Forelimb muscle (tissue), 1 donor: ENCODE measurements around the gene SELENOI. TPM values are rescaled to one million over a fixed set of nuclear protein-coding genes. Genes with fewer than 3 reads are reported as not detected.
"Not testable (repeated sequence)": the region's sequence is repeated elsewhere in the genome, so short reads cannot be mapped to it uniquely, and the experiment has no call there.

Experiments used
- DNase-seq: peaks from one replicate; pipeline ENCODE4 v3.0.0-alpha.2; 2013; ENCODE audit warnings: low read depth
- polyA plus RNA-seq: library from polyadenylated mRNA; unstranded; fragments of 120-200 nt; gene quantifications from one replicate; pipeline ENCODE4 v1.2.1, GENCODE V29; 2013; ENCODE audit not compliant: insufficient read length

The SELENOI gene
- 10.4 TPM for polyA plus RNA-seq

- peak; percentile 99 for DNase-seq
Measured at GRCh38 chr2:26345545-26346453, at the start of gene SELENOI. Gene SELENOI (plus strand): TSS chr2:26346143. CDS start chr2:26346233, 90 bp downstream.

DNA sequence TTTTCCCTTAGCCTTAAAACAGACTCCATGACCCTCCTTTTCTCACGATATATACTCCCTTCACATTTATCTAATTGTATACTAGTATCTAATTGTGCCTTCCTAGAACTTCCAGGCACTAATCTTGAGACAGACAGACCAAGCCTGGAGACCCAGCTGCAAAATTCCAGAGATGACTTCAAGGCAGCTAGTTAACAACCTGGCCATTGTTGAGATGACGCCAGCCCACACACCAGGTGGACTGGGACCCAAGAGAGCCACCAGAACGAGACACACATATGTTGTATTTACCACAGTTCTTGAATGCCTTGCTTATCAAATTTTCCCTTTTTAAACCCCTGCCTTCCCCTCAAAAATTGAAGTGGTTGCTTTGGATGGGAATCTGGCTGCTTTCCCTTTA lies 48.9 kb upstream of the SELENOI start:
- DNase-seq = no peak

DNA sequence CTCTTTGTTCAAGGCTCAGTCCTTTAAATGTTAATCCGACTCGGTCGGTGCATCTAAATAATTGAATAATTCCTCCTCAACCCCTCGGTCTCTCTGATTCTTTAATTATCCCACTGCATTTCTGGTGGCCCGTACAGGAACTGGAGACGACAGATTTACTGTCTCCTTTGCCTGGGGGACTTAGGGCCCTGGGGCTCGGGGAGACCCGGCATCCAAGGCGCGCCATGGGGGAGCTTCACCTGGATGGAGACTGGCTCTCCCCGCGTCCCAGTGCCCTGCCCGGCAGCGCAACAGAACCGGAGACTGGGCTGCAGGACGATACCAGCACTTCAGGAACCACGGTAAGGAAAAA lies 47.7 kb upstream of the SELENOI start:
- DNase-seq = no peak

- DNase-seq = no peak
Measured at GRCh38 chr2:26298638-26299393, 47.1 kb upstream of the SELENOI start.

DNA sequence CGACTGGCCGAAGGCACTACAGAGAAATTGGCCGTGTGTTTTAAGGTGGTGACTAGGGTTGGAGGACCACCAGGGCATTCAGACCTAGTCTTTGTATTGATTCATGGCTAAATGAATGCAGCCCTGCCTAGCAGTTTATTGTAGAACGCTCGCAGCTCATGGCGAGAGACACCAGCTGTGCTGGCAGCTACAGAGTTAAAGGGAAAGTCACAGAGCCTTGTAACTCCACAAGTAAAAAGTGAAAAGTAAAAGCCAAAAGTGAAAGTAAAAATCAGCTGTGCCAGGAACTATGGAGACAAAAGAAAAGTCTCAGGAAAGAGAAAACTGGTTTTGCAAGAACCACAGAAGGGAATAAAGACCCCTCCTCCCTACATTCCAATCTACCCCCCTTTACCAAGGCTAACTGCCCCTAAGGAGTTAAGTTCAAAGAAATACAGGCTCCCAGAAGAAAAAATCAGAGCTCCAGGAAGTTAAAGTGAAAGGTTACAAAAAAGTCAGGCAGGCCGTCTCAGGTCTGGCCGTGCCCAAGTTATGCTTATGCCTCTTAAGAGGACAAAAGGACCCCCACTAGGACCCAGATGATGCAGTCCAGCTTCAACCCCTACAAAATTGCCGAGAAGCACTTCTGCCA lies 46.4 kb upstream of the SELENOI start:
- DNase-seq = no peak

- no peak for DNase-seq
Measured at GRCh38 chr2:26300234-26300925, 45.6 kb upstream of the SELENOI start.

DNA sequence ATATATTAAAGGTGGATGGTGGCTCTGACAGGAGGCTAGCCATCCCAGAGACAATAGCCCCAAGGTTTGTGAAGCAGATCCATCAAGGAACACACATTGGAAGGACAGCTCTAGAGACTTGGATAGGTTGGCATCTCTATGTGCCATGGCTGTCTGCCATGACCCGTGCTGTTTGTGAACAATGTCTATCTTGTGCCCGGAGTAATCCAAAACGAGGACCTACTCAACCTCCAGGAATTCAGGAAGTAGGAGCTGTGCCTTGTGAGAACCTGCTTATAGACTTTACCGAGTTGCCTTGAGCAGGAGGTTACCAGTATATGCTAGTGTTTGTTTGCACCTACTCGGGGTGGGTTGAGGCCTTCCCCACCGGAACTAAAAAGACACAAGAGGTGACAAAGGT lies 43.1 kb upstream of the SELENOI start:
- DNase-seq = no peak

- not testable (repeated sequence) for DNase-seq
Measured at GRCh38 chr2:26305094-26305493, 40.8 kb upstream of the SELENOI start.

DNA sequence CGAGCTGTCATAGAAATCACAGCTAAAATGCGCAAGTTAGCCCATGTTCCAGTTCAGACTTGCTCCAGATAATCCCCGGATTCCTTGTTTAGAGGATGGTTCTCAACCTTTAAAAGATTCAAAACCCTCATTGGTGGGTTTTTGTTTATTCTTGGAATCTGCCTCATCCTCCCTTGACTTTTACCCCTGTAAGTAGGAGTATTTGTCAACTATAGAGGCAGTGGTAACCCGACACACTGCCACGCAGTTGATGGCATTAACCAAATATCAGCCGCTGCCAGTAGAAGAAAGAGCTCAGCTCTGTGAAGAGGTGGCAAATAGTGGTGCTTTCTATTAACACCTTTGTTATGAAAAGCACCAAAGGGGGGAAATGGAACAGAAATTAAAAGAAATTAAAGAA lies 40.4 kb upstream of the SELENOI start:
- no peak for DNase-seq

GRCh38 chr2:26309921-26310320 lies 36.0 kb upstream of the SELENOI start:
- DNase-seq = no peak

GRCh38 chr2:26312471-26312870 lies 33.5 kb upstream of the SELENOI start:
- DNase-seq = no peak

DNA sequence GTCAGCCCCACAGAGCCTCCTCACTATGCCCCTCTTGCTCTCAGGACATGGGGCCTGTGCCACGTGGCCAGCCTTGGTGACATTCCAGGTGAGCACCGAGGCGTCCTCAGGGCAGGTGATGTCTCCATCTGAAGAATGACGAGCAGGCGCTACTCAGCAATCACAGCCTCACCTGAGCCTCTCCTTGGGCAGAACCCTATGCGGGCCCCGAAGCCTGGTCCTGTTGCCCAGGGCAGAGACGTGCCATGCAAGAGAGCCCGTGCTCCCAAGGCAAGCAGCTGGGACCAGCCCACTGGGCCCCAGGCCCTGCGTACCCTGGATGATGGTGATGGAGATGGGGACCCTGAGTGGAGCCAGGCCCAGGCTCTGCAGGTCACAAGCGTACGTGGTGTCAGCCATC lies 32.5 kb upstream of the SELENOI start:
- DNase-seq = no peak

- no peak for DNase-seq
Measured at GRCh38 chr2:26314243-26314642, 31.7 kb upstream of the SELENOI start.

DNA sequence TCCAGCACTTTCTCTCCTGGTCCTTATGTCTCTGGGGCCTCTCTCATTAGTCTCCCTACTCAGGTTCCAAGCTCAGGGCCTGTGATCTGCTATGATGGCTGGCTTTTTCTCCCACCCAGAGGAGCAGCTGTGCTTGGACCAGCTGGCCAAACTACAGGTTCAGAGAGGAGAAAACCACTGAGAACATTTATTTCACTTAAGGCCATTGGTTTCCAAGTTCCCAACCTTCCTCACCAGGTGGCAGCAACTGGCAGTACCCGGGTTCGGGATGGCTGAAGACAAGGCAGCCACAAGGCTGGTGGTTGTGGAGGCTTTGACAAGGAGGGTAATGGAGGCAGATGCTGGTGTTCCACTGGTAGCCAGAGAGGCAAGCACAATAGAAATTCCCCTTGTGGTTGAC lies 29.9 kb upstream of the SELENOI start:
- DNase-seq = no peak

GRCh38 chr2:26316845-26317244 lies 29.1 kb upstream of the SELENOI start:
- DNase-seq = no peak

GRCh38 chr2:26317377-26318105 lies 28.4 kb upstream of the SELENOI start:
- no peak for DNase-seq

GRCh38 chr2:26318950-26319349 lies 27.0 kb upstream of the SELENOI start:
- no peak for DNase-seq

DNA sequence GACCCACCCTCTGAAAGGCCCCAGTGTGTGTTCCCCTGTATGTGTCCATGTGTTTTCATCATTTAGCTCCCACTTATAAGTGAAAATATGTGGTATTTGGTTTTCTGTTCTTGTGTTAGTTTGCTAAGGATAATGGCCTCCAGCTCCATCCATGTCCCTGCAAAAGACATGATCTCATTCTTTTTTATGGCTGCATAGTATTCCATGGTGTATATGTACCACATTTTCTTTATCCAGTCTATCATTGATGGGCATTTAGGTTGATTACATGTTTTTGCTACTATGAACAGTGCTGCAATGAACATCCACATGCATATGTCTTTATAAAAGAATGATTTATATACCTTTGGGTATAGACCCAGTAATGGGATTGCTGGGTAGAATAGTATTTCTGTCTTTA lies 21.5 kb upstream of the SELENOI start:
- not testable (repeated sequence) for DNase-seq

DNA sequence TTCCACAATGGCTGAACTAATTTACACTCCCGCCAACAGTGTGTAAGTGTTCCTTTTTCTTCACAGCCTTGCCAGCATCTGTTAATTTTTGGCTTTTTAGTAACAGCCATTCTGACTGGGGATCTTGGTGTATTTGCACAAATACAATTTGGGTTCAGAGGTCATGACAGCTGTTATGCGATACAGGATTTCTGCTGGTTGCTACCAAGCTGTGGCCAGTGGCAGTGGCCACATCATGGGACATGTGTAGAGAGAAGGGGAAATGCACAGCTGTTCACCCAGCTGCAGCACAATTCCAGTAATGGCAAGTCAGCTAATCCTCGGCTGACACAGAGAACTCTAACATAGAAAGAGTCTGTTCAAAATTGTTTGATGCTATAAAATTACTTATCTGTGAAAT lies 21.0 kb upstream of the SELENOI start:
- DNase-seq = no peak

DNA sequence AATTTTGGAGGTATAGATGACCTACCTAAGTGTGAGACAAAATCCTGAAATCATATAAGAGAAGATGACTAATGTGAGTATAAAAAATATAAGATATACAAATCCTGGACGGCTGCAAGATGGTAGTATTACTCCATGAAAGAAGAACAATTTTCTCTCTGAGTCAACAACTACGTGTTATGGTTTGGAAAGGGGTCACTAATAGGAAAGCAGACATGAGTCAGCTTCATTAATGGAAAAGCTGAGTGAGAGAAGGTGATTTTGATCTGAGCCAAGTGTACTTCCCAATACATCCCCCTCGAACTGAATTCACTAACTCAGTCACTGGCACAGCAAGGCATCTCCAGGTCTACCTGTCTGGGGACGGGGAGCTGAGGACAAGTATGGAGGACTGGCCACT lies 20.1 kb upstream of the SELENOI start:
- DNase-seq = no peak

DNA sequence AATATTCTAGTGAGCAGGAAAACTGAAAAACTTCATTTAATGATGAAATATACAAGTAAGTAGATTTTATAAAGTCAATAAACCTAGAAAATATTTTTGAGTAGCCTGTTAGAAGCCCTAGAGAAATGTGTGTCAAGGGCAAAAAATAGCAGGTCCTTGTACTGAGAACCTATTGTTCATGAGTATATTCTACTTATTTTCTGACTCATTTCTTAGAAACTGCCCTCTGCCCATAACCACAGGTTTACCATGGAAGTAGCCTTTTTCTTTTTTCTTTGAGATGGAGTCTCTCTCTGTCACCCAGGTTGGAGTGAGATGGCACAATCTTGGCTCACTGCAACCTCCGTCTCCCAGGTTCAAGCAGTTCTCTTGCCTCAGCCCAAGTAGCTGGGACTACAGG lies 19.4 kb upstream of the SELENOI start:
- no peak for DNase-seq
